ENCODE data around the gene HDDC3.
A peak's percentile ranks its signal among the peaks of the same experiment; 100 is the strongest.

Gene HDDC3

GRCh38 chr15:90893175-90894090 lies 38.9 kb downstream of the HDDC3 start:
- no peak overlapping the region for H3K4me3 ChIP-seq (ENCODE audit: low read depth, low read length)
- DNase-seq (ENCODE audit: low read depth) = no peak
- TF ChIP-seq, protein P1, sequence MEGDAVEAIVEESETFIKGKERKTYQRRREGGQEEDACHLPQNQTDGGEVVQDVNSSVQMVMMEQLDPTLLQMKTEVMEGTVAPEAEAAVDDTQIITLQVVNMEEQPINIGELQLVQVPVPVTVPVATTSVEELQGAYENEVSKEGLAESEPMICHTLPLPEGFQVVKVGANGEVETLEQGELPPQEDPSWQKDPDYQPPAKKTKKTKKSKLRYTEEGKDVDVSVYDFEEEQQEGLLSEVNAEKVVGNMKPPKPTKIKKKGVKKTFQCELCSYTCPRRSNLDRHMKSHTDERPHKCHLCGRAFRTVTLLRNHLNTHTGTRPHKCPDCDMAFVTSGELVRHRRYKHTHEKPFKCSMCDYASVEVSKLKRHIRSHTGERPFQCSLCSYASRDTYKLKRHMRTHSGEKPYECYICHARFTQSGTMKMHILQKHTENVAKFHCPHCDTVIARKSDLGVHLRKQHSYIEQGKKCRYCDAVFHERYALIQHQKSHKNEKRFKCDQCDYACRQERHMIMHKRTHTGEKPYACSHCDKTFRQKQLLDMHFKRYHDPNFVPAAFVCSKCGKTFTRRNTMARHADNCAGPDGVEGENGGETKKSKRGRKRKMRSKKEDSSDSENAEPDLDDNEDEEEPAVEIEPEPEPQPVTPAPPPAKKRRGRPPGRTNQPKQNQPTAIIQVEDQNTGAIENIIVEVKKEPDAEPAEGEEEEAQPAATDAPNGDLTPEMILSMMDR (IDR thresholded peaks at IDR 0.05; ENCODE audit: low read depth, low read length) = peak; percentile 29
- TF ChIP-seq POLR2A (IDR thresholded peaks at IDR 0.05; ENCODE audit: extremely low read depth, insufficient read length) (no peak), MYC (IDR thresholded peaks at IDR 0.05; ENCODE audit: low read depth, low read length) (no peak)

- H3K4me3 ChIP-seq (ENCODE audit: low read depth, low read length) = no peak overlapping the region
- DNase-seq (ENCODE audit: low read depth) = no peak
- TF ChIP-seq POLR2A (IDR thresholded peaks at IDR 0.05; ENCODE audit: extremely low read depth, insufficient read length) (no peak), MAX (IDR thresholded peaks at IDR 0.05; ENCODE audit: low read depth, low read length) (no peak), MYC (IDR thresholded peaks at IDR 0.05; ENCODE audit: low read depth, low read length) (no peak)
- TF ChIP-seq, protein P1 (IDR thresholded peaks at IDR 0.05; ENCODE audit: low read depth, low read length) = no peak
Observed at GRCh38 chr15:90892498-90893174, 39.7 kb downstream of the HDDC3 start.

DNA sequence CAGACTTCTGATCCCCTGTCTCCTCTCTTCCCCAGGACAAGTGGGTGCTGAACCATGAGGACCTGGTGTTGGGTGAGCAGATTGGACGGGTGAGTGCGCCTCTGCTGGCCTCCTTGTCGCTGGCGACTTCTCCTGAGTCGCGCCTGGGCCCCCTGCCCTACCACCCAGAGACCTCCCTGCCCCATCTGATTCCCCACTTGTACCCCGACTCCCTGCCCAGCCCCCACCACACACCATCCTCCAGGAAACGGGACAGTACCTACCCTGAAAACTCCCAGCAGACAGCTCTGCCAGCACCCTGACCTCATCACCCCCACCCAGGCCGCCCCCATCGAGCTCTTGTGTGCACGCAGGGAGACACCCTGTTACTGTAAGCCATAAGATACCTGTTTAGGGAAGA lies 40.3 kb downstream of the HDDC3 start:
- TF ChIP-seq POLR2A (IDR thresholded peaks at IDR 0.05; ENCODE audit: extremely low read depth, insufficient read length) = no peak
- no peak for TF ChIP-seq MAX (IDR thresholded peaks at IDR 0.05; ENCODE audit: low read depth, low read length)
- TF ChIP-seq, protein P1 (IDR thresholded peaks at IDR 0.05; ENCODE audit: low read depth, low read length) = no peak
- no peak for TF ChIP-seq MYC (IDR thresholded peaks at IDR 0.05; ENCODE audit: low read depth, low read length)
- H3K4me3 ChIP-seq (ENCODE audit: low read depth, low read length) = no peak overlapping the region
- no peak for DNase-seq (ENCODE audit: low read depth)

DNA sequence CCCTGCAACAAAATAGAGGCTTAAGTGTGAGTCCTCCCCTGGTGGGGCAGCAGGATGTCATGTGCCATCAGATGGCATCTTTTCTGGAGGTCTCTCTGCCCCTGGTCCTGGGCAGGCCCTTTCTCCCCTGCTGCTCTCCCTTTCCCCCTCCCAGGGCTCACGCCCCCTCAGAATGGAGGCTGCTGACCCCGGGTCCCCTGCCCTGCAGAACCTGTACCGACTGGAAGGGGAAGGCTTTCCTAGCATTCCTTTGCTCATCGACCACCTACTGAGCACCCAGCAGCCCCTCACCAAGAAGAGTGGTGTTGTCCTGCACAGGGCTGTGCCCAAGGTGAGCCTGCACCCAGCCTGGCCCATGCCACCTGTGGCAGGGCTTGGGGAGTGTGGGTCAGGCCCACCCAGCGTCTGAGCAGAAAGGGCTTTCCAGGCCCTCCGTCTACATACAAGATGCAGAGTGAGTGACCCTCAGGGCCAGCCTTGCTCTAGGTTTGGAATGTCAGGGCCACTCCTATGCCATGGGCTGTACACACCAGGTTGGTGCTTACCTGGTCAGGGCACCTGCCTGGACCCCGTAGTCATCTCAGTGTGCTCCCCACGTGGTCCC lies 40.9 kb downstream of the HDDC3 start:
- DNase-seq (ENCODE audit: low read depth) = no peak
- TF ChIP-seq, protein P1 (IDR thresholded peaks at IDR 0.05; ENCODE audit: low read depth, low read length) = no peak
- TF ChIP-seq MAX (IDR thresholded peaks at IDR 0.05; ENCODE audit: low read depth, low read length) (no peak), POLR2A (IDR thresholded peaks at IDR 0.05; ENCODE audit: extremely low read depth, insufficient read length) (no peak), MYC (IDR thresholded peaks at IDR 0.05; ENCODE audit: low read depth, low read length) (no peak)
- no peak overlapping the region for H3K4me3 ChIP-seq (ENCODE audit: low read depth, low read length)

GRCh38 chr15:90890839-90891238 lies 41.5 kb downstream of the HDDC3 start:
- DNase-seq (ENCODE audit: low read depth) = no peak
- TF ChIP-seq, protein P1 (IDR thresholded peaks at IDR 0.05; ENCODE audit: low read depth, low read length) = no peak
- no peak for TF ChIP-seq POLR2A (IDR thresholded peaks at IDR 0.05; ENCODE audit: extremely low read depth, insufficient read length)
- TF ChIP-seq MAX (IDR thresholded peaks at IDR 0.05; ENCODE audit: low read depth, low read length) = no peak
- no peak for TF ChIP-seq MYC (IDR thresholded peaks at IDR 0.05; ENCODE audit: low read depth, low read length)
- no peak overlapping the region for H3K4me3 ChIP-seq (ENCODE audit: low read depth, low read length)
